WERI-Rb-1 (cell line): ENCODE data around the gene MPEG1.
A peak's percentile ranks its signal among the peaks of the same experiment; 100 is the strongest.

Experiments used
- DNase-seq: peaks from one replicate; pipeline ENCODE4 v3.0.0-alpha.2; 2020
- H3K27ac ChIP-seq: fragments of 250-450 bp; sonication (Bioruptor Pico); 2 replicates; pipeline ENCODE4 v1.5.1; 2020; ENCODE audit warnings: mild to moderate bottlenecking, moderate library complexity
- H3K27me3 ChIP-seq: fragments of 250-450 bp; sonication (Bioruptor Pico); 2 replicates; pipeline ENCODE4 v1.5.1; 2021; ENCODE audit warnings: mild to moderate bottlenecking, low read depth, moderate library complexity; ENCODE audit not compliant: insufficient read depth, severe bottlenecking
- H3K36me3 ChIP-seq: fragments of 250-450 bp; sonication (Bioruptor Pico); 2 replicates; pipeline ENCODE4 v1.5.1; 2020; ENCODE audit warnings: mild to moderate bottlenecking, moderate library complexity
- H3K4me3 ChIP-seq: 2 replicates; pipeline ENCODE4 v1.5.1; 2011; ENCODE audit warnings: low read depth, mild to moderate bottlenecking, control low read depth, low read length
- H3K9me3 ChIP-seq: fragments of 250-450 bp; sonication (Bioruptor Pico); 2 replicates; pipeline ENCODE4 v1.5.1; 2021; ENCODE audit warnings: mild to moderate bottlenecking, moderate library complexity; ENCODE audit not compliant: severe bottlenecking
- TF ChIP-seq, protein P1 (sequence below): IDR thresholded peaks from 2 replicates; pipeline ENCODE4 v1.5.1; 2011; ENCODE audit warnings: low read depth, mild to moderate bottlenecking, control low read depth, inconsistent platforms, low read length

The MPEG1 gene

DNA sequence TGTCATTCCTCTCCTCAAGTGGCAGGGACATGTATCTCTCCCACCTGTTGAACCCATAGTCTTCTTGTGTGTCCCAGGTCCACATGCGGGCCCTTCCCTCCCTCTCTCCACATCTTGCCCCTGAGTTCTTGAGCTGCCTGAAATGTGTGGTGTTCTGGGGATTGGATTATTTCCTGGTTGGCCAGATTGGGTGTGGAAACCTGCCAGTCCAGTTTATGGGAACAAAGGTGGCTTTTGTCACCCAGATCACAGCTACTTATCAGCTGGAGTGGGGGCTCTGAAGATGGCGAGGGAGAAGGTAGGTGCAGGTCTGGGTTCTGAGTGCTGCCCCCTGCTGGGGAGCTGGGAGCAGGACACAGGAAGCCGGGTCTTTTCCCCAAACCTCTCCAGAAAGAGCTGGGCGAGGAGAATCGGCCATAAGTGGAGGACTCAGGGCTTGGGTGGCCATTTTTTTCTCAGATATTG is 26.6 kb downstream of the MPEG1 start:
- Histone ChIP-seq H3K36me3 (no peaks in the 10 kb centered on the region), H3K27ac (no peak overlapping the region), H3K27me3 (peaks cover 85% of the 10 kb centered on the region), H3K4me3 (no peak overlapping the region), H3K9me3 (no peaks in the 10 kb centered on the region)
- TF ChIP-seq, protein P1, sequence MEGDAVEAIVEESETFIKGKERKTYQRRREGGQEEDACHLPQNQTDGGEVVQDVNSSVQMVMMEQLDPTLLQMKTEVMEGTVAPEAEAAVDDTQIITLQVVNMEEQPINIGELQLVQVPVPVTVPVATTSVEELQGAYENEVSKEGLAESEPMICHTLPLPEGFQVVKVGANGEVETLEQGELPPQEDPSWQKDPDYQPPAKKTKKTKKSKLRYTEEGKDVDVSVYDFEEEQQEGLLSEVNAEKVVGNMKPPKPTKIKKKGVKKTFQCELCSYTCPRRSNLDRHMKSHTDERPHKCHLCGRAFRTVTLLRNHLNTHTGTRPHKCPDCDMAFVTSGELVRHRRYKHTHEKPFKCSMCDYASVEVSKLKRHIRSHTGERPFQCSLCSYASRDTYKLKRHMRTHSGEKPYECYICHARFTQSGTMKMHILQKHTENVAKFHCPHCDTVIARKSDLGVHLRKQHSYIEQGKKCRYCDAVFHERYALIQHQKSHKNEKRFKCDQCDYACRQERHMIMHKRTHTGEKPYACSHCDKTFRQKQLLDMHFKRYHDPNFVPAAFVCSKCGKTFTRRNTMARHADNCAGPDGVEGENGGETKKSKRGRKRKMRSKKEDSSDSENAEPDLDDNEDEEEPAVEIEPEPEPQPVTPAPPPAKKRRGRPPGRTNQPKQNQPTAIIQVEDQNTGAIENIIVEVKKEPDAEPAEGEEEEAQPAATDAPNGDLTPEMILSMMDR, result peak; percentile 65
- DNase-seq, result peak; percentile 11

- TF ChIP-seq, protein P1, result no peak
- peaks cover 78% of the 10 kb centered on the region for H3K27me3 ChIP-seq
- no peak for DNase-seq
- no peak overlapping the region for H3K4me3 ChIP-seq
- no peaks in the 10 kb centered on the region for H3K36me3 ChIP-seq
- no peak overlapping the region for H3K27ac ChIP-seq
- H3K9me3 ChIP-seq, result no peaks in the 10 kb centered on the region
Measured at GRCh38 chr11:59185386-59185945, 27.3 kb downstream of the MPEG1 start.

DNA sequence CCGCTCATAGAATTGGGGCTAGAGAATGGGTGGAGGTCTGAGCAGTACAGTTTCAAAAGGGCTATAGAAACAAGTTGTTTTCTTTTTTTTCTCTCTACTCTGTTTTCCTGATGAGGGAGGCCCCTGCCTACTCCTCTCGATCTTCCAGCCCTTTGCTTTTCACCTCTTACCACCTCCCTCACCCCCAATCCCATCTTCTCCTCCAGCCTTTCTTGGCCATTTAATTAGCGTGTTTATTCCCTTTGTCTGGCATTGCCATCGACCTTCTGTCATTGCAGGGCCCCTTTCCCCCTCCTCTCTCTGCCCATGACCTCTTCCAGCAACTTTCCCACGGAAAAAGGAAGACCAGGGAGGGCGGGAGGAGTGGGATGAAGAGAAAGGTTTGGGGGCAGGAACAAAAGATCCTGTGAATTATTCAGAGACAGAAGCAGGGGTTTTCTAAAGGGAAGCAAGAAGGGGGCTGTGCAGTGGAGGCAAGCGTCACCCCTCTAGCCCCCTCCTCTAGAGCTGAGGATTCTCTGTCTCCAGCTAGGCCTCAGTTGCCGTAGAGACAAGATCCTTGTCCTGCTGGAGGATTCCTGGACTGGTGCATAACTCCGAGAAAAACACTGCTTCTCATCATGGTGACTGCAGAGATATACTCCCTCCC is 27.9 kb downstream of the MPEG1 start:
- Histone ChIP-seq H3K4me3 (no peak overlapping the region), H3K27ac (no peak overlapping the region), H3K9me3 (peaks cover under 1% of the 10 kb centered on the region), H3K36me3 (no peaks in the 10 kb centered on the region), H3K27me3 (peaks cover 71% of the 10 kb centered on the region)
- no peak for DNase-seq
- TF ChIP-seq, protein P1, result no peak

DNA sequence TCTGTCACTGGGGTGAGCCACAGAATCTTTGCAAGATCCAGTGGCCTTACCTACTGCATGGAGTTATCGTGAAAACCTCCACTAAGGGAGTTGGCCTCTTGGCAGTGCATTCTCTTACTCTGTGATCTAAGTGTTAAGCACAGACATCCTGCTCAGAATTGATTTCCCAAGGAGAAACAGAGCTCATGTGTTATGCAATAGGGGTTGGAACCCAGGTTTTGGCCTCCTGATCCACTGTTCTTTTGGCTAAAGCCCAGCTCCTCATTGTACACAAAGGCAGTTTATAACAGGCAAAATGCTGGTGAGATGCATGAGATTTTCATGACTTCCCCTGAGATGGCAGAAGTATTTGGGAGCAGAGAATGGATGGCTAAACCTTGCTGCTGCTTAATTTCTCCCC is 29.0 kb downstream of the MPEG1 start:
- H3K27me3 ChIP-seq, result peaks cover 64% of the 10 kb centered on the region
- TF ChIP-seq, protein P1, result no peak
- no peak for DNase-seq
- peaks cover 8% of the 10 kb centered on the region for H3K9me3 ChIP-seq
- no peak overlapping the region for H3K27ac ChIP-seq
- no peaks in the 10 kb centered on the region for H3K36me3 ChIP-seq
- no peak overlapping the region for H3K4me3 ChIP-seq

- H3K36me3 ChIP-seq, result no peaks in the 10 kb centered on the region
- H3K27me3 ChIP-seq, result peaks cover 61% of the 10 kb centered on the region
- H3K9me3 ChIP-seq, result peaks cover 8% of the 10 kb centered on the region
- DNase-seq, result peak; percentile 13
- TF ChIP-seq, protein P1, result peak; percentile 41
- no peak overlapping the region for H3K27ac ChIP-seq
- no peak overlapping the region for H3K4me3 ChIP-seq
Measured at GRCh38 chr11:59182457-59183151, 30.1 kb downstream of the MPEG1 start.
